ENCODE measurements around the gene ASIC3. TPM values are rescaled to one million over a fixed set of nuclear protein-coding genes. Genes with fewer than 3 reads are reported as not detected.
A peak's percentile ranks its signal among the peaks of the same experiment; 100 is the strongest.

ASIC3 gene
- total RNA-seq, 1 donor from 2014 or later = under 0.01 TPM

DNA sequence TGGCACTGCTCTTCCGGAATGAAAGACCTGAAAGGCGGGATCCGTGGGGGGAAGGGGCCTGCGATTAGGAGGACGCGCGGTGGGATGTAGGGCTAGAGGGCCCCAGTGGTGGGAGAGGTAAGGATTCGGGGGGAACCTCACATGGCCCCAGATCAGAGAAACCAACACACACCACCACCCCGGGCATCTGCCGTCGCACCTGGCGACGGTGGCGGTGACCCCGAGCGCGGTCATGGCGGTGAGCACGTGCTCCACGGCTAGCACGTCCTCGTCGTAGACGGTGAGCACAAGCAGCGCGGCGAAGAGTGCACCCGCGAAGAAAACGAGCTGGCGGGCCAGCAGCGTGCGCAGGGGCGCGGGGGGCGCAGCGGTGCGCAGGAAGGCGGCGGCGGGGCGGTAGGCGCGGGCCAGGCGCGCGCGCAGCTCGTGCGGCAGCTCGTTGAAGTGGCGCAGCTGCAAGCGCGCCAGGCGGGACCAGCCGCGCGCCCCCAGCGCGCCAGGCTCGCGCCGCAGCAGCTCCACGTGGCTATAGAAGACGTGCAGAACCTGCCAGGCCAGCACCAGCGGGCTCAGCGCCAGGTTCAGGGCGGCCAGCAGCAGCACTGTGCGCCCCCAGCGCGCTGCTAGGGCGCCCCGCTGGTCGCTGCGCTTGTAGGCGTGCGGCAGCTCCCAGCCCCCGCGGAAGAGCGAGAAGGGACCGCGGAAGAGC is 29.8 kb upstream of the ASIC3 start:
- no peaks in the 10 kb centered on the region for H3K36me3 ChIP-seq (ENCODE audit: control insufficient read depth, insufficient read depth, low read length)
- peak overlapping the region; percentile 11 for H3K4me3 ChIP-seq (ENCODE audit: low read depth, low read length)
- FAIRE-seq (no peak), DNase-seq (ENCODE audit: low read depth) (peak; percentile 19)
- peaks cover 9% of the 10 kb centered on the region for H3K27me3 ChIP-seq (ENCODE audit: control insufficient read depth, insufficient read depth, low read length)
- TF ChIP-seq, protein P1, sequence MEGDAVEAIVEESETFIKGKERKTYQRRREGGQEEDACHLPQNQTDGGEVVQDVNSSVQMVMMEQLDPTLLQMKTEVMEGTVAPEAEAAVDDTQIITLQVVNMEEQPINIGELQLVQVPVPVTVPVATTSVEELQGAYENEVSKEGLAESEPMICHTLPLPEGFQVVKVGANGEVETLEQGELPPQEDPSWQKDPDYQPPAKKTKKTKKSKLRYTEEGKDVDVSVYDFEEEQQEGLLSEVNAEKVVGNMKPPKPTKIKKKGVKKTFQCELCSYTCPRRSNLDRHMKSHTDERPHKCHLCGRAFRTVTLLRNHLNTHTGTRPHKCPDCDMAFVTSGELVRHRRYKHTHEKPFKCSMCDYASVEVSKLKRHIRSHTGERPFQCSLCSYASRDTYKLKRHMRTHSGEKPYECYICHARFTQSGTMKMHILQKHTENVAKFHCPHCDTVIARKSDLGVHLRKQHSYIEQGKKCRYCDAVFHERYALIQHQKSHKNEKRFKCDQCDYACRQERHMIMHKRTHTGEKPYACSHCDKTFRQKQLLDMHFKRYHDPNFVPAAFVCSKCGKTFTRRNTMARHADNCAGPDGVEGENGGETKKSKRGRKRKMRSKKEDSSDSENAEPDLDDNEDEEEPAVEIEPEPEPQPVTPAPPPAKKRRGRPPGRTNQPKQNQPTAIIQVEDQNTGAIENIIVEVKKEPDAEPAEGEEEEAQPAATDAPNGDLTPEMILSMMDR (IDR thresholded peaks at IDR 0.05; ENCODE audit: insufficient read depth, low read length, severe bottlenecking) = no peak

DNA sequence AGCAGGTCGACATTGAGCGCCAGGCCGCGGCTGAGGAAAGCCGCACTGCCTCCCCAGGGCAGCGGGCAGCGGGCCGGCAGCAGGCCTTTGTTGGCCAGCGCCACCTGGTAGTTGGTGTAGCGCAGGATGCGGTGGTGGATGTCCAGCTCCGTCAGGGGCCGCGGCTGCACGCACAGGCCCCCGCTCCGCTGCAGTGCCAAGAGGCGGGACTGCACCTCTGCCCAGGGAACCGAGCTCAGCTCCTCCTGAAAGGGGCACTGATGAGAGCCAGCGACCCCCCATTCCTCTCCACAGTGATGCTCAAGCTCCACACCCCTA is 29.2 kb upstream of the ASIC3 start:
- TF ChIP-seq, protein P1 (IDR thresholded peaks at IDR 0.05; ENCODE audit: insufficient read depth, low read length, severe bottlenecking) = no peak
- FAIRE-seq = no peak
- no peaks in the 10 kb centered on the region for H3K36me3 ChIP-seq (ENCODE audit: control insufficient read depth, insufficient read depth, low read length)
- DNase-seq (ENCODE audit: low read depth) = no peak
- no peak overlapping the region for H3K4me3 ChIP-seq (ENCODE audit: low read depth, low read length)
- H3K27me3 ChIP-seq (ENCODE audit: control insufficient read depth, insufficient read depth, low read length) = peaks cover 6% of the 10 kb centered on the region

DNA sequence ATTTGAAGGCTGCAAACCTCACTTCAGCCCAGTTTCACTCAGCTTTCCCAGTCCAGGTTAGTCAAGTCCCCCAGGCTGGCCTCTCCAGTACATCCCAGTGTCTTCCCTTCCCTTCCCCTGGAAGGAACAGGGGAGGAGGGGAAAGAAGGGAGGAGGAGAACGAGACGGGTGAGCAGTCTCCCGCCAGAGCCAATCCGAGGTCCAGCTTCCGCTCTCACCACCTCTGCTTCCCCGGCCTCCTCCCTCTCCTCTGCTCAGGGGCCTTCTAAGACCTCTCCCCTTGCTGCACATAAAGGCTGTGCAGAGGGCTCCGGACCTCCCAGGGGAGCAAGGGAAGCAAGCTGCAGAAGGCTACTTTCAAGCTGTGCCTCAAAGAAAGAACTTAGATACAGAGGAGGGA is 28.1 kb upstream of the ASIC3 start:
- Histone ChIP-seq H3K4me3 (ENCODE audit: low read depth, low read length) (no peak overlapping the region), H3K36me3 (ENCODE audit: control insufficient read depth, insufficient read depth, low read length) (no peaks in the 10 kb centered on the region), H3K27me3 (ENCODE audit: control insufficient read depth, insufficient read depth, low read length) (peaks cover 6% of the 10 kb centered on the region)
- TF ChIP-seq, protein P1 (IDR thresholded peaks at IDR 0.05; ENCODE audit: insufficient read depth, low read length, severe bottlenecking) = no peak
- DNase-seq (ENCODE audit: low read depth) (no peak), FAIRE-seq (no peak)

DNA sequence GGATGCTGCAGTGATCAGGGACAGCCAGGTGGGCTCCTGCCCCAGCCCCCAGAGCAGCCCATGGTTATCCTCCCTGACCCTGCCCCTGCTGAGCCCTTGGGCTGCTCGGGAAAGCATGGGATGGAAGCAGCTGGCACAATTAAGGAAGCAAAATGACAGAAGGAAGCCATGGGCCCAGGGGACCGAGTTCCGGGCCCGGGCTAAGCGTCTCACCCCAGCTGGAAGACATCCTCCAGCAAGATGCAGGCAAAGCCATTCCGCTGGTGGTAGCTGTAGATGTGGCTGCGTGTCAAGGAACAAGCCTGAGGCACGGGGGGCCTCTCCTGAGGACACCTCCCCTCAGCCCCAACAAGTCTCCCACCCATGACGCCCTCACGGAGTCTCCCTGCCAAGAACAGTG is 25.1 kb upstream of the ASIC3 start:
- Histone ChIP-seq H3K36me3 (ENCODE audit: control insufficient read depth, insufficient read depth, low read length) (no peaks in the 10 kb centered on the region), H3K4me3 (ENCODE audit: low read depth, low read length) (no peak overlapping the region), H3K27me3 (ENCODE audit: control insufficient read depth, insufficient read depth, low read length) (peaks cover 6% of the 10 kb centered on the region)
- TF ChIP-seq, protein P1 (IDR thresholded peaks at IDR 0.05; ENCODE audit: insufficient read depth, low read length, severe bottlenecking) = no peak
- DNase-seq (ENCODE audit: low read depth) = no peak
- no peak for FAIRE-seq

DNA sequence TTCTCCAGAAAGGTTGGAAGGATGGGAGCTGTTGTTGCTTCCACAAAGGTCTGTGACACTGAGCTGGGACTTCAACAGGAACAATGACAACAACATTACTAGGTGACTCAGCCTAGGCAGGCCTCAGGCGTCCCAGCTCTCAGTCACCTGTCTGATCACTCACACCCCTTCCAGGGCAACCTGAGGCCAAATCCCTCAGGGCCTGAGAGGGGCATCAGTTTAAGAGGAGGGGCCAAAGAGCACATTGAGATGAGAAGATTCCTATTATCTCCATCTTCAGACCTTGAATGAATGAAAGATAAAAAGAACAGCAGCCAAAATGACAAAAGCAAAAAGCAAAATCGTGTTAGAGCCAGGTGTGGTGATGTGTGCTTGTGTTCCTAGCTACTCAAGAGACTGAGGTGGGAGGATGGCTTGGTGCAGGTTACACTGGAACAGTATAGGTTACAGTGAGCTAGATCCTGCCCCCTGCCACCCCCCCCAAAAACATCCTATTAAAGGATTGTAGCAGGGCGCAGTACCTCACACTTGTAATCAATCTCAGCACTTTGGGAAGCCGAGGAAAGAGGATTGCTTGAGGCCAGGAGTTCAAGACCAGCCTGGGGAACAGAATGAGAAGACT is 23.8 kb upstream of the ASIC3 start, which contains the start of gene ATG9B:
TSS of gene ATG9B (minus strand) at position 60 of the 622 bp plus-strand sequence. CDS start 71 bp downstream, outside the sequence.
- TF ChIP-seq, protein P1 (IDR thresholded peaks at IDR 0.05; ENCODE audit: insufficient read depth, low read length, severe bottlenecking) = no peak

More for the DNA sequence above, 23.8 kb upstream of the ASIC3 start, which contains the start of gene ATG9B:
- H3K27me3 ChIP-seq (ENCODE audit: control insufficient read depth, insufficient read depth, low read length) = no peaks in the 10 kb centered on the region
- H3K36me3 ChIP-seq (ENCODE audit: control insufficient read depth, insufficient read depth, low read length) = no peaks in the 10 kb centered on the region
- DNase-seq (ENCODE audit: low read depth) = peak; percentile 42
- no peak within 1 kb of the TSS for H3K4me3 ChIP-seq (ENCODE audit: low read depth, low read length)
- FAIRE-seq = no peak
